GM13977 (cell line): ENCODE measurements around the gene REEP3.

Experiments used
- DNase-seq: peaks from one replicate; pipeline ENCODE4 v3.0.0; 2012; ENCODE audit warnings: low spot score
- CTCF ChIP-seq: IDR thresholded peaks from 2 replicates; pipeline ENCODE4 v1.5.1; 2012; ENCODE audit warnings: mild to moderate bottlenecking, control low read depth; ENCODE audit not compliant: insufficient read depth; ENCODE audit errors: extremely low read depth, missing control alignments
- in situ Hi-C: fragments of 300-500 bp; cut with MboI; formaldehyde crosslinking; loops from one replicate; pipeline ENCODE4 v1.12.0; 2022; ENCODE audit warnings: low sequenced_read_pairs, low pct_unique_long_range_greater_than_20kb, mixed read lengths, inconsistent platforms; ENCODE audit not compliant: unreplicated experiment

REEP3 gene

GRCh38 chr10:63530409-63530808 is 9.2 kb downstream of the REEP3 start:
- no peak for TF ChIP-seq CTCF
- in situ Hi-C loops: loop anchor here (10.0 kb wide), 1 partner anchor 94 kb away; no protein-coding TSS in a partner anchor
- DNase-seq: no peak

GRCh38 chr10:63534723-63535122 is 13.5 kb downstream of the REEP3 start:
- no peak for TF ChIP-seq CTCF
- in situ Hi-C loops: loop anchor here (10.0 kb wide), 1 partner anchor 90 kb away; no protein-coding TSS in a partner anchor
- no peak for DNase-seq

- in situ Hi-C loops: loop anchor here (10.0 kb wide), 1 partner anchor 88 kb away; no protein-coding TSS in a partner anchor
- TF ChIP-seq CTCF: no peak
- no peak for DNase-seq
These were observed 15.5 kb downstream of the REEP3 start for GRCh38 chr10:63536698-63537097.

GRCh38 chr10:63537536-63537935 is 16.3 kb downstream of the REEP3 start:
- TF ChIP-seq CTCF: no peak
- no peak for DNase-seq
- in situ Hi-C loops: loop anchor here (10.0 kb wide), 1 partner anchor 87 kb away; no protein-coding TSS in a partner anchor

GRCh38 chr10:63539377-63539776 is 18.2 kb downstream of the REEP3 start:
- no peak for TF ChIP-seq CTCF
- in situ Hi-C loops: loop anchor here (10.0 kb wide), 1 partner anchor 85 kb away; no protein-coding TSS in a partner anchor
- DNase-seq: no peak

GRCh38 chr10:63539994-63540393 is 18.8 kb downstream of the REEP3 start:
- TF ChIP-seq CTCF: no peak

More at GRCh38 chr10:63539994-63540393, 18.8 kb downstream of the REEP3 start:
- no peak for DNase-seq
- in situ Hi-C loops: loop anchor here (10.0 kb wide), 1 partner anchor 85 kb away; no protein-coding TSS in a partner anchor
